GM20000 (cell line): Measurements from ENCODE around the gene PITPNM3.
A peak's percentile ranks its signal among the peaks of the same experiment; 100 is the strongest.

Experiments
- DNase-seq: peaks from one replicate; pipeline ENCODE4 v3.0.0; 2012; ENCODE audit warnings: low spot score
- CTCF ChIP-seq: IDR thresholded peaks from 2 replicates; pipeline ENCODE4 v1.5.1; 2012; ENCODE audit warnings: mild to moderate bottlenecking, control low read depth; ENCODE audit errors: extremely low read depth, missing control alignments

PITPNM3 gene

DNA sequence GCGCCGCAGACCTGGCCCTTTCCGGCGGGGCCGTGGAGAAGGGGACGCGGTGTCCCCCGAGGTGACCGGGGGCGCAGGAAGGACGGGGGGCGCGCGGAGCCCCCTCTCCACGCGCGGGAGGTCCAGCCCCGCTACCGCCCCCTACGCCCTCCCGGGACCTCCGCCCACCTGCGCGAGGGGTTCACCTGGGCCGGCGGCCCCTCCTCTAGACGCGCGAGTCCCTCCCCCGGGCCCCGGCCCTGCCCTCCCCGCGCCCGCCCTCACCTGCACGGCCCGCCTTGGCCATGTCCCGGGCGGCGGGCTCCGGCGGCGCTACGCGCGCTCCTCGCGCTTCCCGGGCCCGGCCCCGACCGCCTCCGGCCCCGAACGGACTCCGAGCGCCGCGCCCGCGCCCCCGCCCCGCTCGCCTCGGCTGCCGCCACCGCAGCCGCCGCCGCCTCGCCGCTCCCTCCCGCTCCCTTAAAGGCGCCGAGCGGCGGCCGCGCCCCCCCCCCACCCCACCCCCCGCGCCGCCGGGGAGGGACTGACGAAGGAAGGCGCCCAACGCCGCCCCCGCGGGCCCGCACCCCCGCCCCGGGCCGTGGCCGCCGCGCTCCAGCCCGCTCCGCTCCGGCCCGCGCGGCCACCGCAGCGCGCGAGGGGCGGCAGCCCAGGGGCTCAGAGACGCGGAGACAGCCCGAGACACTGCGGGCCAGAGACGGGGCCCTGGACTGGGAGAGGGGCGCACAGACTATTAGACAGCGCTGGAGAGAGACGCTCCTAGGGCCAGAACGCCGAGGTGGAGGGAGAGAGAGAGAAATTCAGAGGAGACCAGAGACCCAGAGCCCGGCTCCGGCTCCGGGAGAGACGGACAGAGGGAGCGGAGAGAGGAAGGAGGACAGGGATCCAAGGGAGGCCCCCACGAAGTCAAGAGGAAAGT is at the start of gene PITPNM3:
PITPNM3 (minus strand) TSS at position 435 of the 919 bp plus-strand sequence; CDS start at position 286, 149 bp downstream.
- no peak for TF ChIP-seq CTCF
- DNase-seq = peak; percentile 54

- TF ChIP-seq CTCF = no peak
- no peak for DNase-seq
Measured at GRCh38 chr17:6605142-6605541, 48.8 kb upstream of the PITPNM3 start.

GRCh38 chr17:6603744-6604325 is 47.5 kb upstream of the PITPNM3 start:
- no peak for DNase-seq
- TF ChIP-seq CTCF = no peak

DNA sequence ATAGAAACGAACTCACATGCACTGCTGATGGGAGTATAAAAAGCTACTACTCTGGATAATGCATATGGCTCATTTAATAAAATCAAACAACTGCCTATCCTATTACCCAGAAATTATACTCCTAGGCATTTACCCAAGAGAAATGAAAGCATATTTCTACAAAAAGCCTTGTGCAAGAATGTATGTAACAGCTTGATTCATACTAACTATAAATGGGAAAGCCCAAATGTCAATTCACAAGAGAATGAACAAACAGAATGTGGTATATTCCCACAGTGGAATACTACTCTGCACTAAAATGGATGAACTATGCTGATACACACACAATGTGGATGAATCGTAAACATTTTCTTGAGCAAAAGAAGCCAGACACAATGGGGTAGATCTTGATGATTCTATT is 45.8 kb upstream of the PITPNM3 start:
- DNase-seq = no peak
- no peak for TF ChIP-seq CTCF

DNA sequence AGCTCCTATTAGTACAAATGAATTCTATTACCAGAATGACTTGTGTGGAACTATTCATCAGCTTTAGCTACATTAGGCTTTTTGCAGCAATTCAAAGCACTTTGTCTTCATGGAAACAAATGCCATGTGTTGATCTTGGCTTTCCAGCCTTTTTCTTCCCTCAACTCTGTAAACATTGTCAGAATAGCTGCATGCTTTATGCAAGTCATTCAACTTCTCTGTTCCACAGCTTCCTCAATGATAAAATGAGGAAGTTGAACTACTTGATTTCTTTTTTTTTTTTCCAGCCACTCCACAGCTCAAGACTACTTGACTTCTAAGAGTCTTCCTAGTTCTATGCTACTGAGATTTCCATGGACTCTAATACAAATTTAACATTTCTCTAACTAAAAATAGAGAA is 43.0 kb upstream of the PITPNM3 start:
- DNase-seq = no peak

GRCh38 chr17:6597727-6598126 is 41.4 kb upstream of the PITPNM3 start:
- no peak for DNase-seq
- TF ChIP-seq CTCF = no peak

More for the DNA sequence above, 43.0 kb upstream of the PITPNM3 start:
- no peak for TF ChIP-seq CTCF

DNA sequence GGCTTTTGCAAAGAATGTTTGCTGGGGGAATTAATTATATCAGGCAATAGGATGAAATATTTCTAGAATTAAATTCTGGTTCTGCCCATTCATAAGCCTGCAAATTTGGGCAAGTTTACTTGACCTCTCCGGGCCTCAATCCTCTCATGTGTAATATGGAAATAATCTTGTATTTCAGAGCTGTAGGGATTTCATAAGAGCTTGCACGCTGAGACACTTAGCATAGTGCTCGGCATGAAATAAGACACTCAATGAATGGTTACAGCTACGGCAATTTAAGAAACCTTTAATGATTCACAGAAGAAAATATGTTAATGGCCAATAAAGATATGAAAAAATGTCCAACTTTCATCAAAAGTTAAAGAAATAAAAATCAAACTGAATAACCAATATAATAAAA is 40.6 kb upstream of the PITPNM3 start:
- DNase-seq = no peak
- TF ChIP-seq CTCF = no peak
